Lower leg skin (tissue), 3 donors: ENCODE measurements around the gene RGSL1.

ENCODE experiments used
- CTCF ChIP-seq, 3 donors: fragments of 450-650 bp; IDR thresholded peaks; one replicate each; pipeline ENCODE4 v1.5.1; 2016; ENCODE audit warnings: antibody characterized with exemption in 3 of 3, mild to moderate bottlenecking in 3 of 3, moderate library complexity in 2 of 3
- POLR2A ChIP-seq, 2 donors: fragments of 450-650 bp; IDR thresholded peaks; one replicate each; pipeline ENCODE4 v1.6.1; 2016 to 2017; ENCODE audit warnings: antibody characterized with exemption in 2 of 2, mild to moderate bottlenecking in 1 of 2, moderate library complexity in 1 of 2

- TF ChIP-seq CTCF (IDR thresholded peaks at IDR 0.05), result no peak
- TF ChIP-seq POLR2A (IDR thresholded peaks at IDR 0.05), result no peak
Measured at GRCh38 chr1:182549811-182550210, 99.9 kb downstream of the RGSL1 start.
